ENCODE measurements around the gene FOXI1. TPM values are rescaled to one million over a fixed set of nuclear protein-coding genes. Genes with fewer than 3 reads are reported as not detected.

FOXI1 gene
- total RNA-seq, 1 donor from 2014 or later, result not detected

DNA sequence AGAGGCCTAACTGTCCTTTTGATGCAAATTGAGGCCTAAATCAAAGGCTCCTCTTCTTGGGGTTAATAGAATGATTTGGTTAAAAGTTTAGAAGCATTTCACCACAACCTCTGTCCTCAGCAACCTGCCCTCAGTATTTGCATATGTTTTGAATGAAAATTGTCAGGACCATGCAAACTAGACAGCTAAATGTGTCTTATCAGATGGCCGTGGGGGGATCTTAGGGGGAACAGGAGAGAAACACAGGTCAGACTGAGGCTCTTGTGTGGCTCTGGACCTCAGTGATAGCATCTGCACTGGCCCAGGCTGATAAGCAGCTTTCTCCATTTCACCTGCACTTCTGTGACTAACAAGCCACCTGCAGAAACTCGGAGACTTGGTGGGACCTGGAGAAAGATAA, 49.0 kb downstream of the FOXI1 start:
- no peaks in the 10 kb centered on the region for H3K36me3 Mint-ChIP-seq (ENCODE audit: insufficient read depth)
- H3K4me3 Mint-ChIP-seq (ENCODE audit: low read depth), result no peak overlapping the region
- H3K9me3 Mint-ChIP-seq (ENCODE audit: low read depth), result no peaks in the 10 kb centered on the region
- peaks cover 16% of the 10 kb centered on the region for H3K4me1 Mint-ChIP-seq (ENCODE audit: low read depth)
- no peaks in the 10 kb centered on the region for H3K27me3 Mint-ChIP-seq
- no peak for DNase-seq (ENCODE audit: low spot score, unreplicated experiment)
- no peak for TF ChIP-seq CTCF (IDR thresholded peaks at IDR 0.05; ENCODE audit: unreplicated experiment)
- H3K27ac Mint-ChIP-seq, result no peak overlapping the region

DNA sequence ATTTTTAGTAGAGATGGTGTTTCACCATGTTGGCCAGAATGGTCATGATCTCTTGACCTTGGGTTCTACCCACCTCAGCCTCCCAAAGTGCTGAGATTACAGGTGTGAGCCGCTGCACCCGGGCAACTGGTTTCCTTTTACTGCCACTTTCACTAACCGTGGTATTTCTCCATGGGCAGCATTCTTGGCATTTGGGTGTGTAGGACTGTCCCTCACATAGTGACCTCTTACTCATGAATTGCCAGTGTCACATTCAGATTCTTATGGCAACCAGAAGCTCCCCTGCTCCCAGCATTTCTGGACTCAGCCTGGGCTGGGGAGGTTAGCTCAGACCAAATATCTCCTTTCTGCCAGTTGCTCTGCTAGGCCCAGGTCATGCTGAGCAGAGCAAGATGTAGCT, 50.1 kb downstream of the FOXI1 start:
- Mint-ChIP-seq H3K36me3 (ENCODE audit: insufficient read depth) (no peaks in the 10 kb centered on the region), H3K27ac (no peak overlapping the region), H3K27me3 (no peaks in the 10 kb centered on the region), H3K9me3 (ENCODE audit: low read depth) (no peaks in the 10 kb centered on the region), H3K4me3 (ENCODE audit: low read depth) (no peak overlapping the region), H3K4me1 (ENCODE audit: low read depth) (peaks cover 15% of the 10 kb centered on the region)
- DNase-seq (ENCODE audit: low spot score, unreplicated experiment), result no peak
- TF ChIP-seq CTCF (IDR thresholded peaks at IDR 0.05; ENCODE audit: unreplicated experiment), result no peak

- Mint-ChIP-seq H3K27me3 (no peaks in the 10 kb centered on the region), H3K4me1 (ENCODE audit: low read depth) (peaks cover 7% of the 10 kb centered on the region), H3K4me3 (ENCODE audit: low read depth) (no peak overlapping the region), H3K9me3 (ENCODE audit: low read depth) (no peaks in the 10 kb centered on the region), H3K36me3 (ENCODE audit: insufficient read depth) (no peaks in the 10 kb centered on the region), H3K27ac (no peak overlapping the region)
- no peak for TF ChIP-seq CTCF (IDR thresholded peaks at IDR 0.05; ENCODE audit: unreplicated experiment)
- DNase-seq (ENCODE audit: low spot score, unreplicated experiment), result no peak
These were observed 53.5 kb downstream of the FOXI1 start for GRCh38 chr5:170159101-170159698.

Other genes starting within 250 kb of the FOXI1 start
- 0.12 TPM in 1 of 2 replicates, not detected in the other for gene INSYN2B, start 125.4 kb upstream of the FOXI1 start, total RNA-seq
- not detected in 2 replicates for gene C5orf58, start 127.1 kb downstream of the FOXI1 start, total RNA-seq
- not detected in 2 replicates for gene LCP2, start 191.9 kb downstream of the FOXI1 start, total RNA-seq